IMR-90 (cell line): ENCODE results near the gene FMN2. TPM values are rescaled to one million over a fixed set of nuclear protein-coding genes. Genes with fewer than 3 reads are reported as not detected.

Experiments used
- ATAC-seq: fragments of 200-7000 bp; cut with Tn5 transposase; 2 replicates; pipeline ENCODE4 v1.9.1; 2020; ENCODE audit warnings: low read depth, mild to moderate bottlenecking, moderate library complexity
- BruUV-seq: library from RNA; stranded (reverse); fragments of 400-500 nt; replicated peaks from 2 replicates; lab custom pipeline; 2021; lab: Mats Ljungman, UMichigan
- CTCF ChIA-PET: fragments of 300-600 bp; formaldehyde crosslinking; extraction: SDS; loops from one replicate; lab custom pipeline; 2021; ENCODE audit warnings: antibody characterized with exemption; lab: Yijun Ruan, JAX
- POLR2A ChIA-PET: fragments of 300-600 bp; sonication (Branson Sonifier 250); formaldehyde crosslinking; loops from one replicate; lab custom pipeline; 2022; ENCODE audit warnings: antibody characterized with exemption; ENCODE audit not compliant: unreplicated experiment; lab: Charles Lee
- DNase-seq: peaks from one replicate; pipeline ENCODE4 v3.0.0; 2013
- H2AFZ ChIP-seq: replicated peaks from 2 replicates; pipeline ENCODE3; 2013; ENCODE audit warnings: low read length, mild to moderate bottlenecking; ENCODE audit not compliant: poor library complexity
- H2AK5ac ChIP-seq: 2 replicates; pipeline ENCODE4 v1.6.1; 2013; ENCODE audit warnings: low read depth, low read length, inconsistent platforms
- H2AK9ac ChIP-seq: replicated peaks from 2 replicates; pipeline ENCODE3; 2013; ENCODE audit warnings: mild to moderate bottlenecking, low read depth, low read length, moderate library complexity; ENCODE audit not compliant: poor library complexity
- H2BK120ac ChIP-seq: 2 replicates; pipeline ENCODE4 v1.6.1; 2013; ENCODE audit warnings: low read depth, low read length, inconsistent platforms
- H2BK15ac ChIP-seq: 3 replicates; pipeline ENCODE4 v1.6.1; 2013; ENCODE audit warnings: low read depth, low read length, inconsistent platforms
- H2BK20ac ChIP-seq: 2 replicates; pipeline ENCODE4 v1.6.1; 2013; ENCODE audit warnings: low read depth, mild to moderate bottlenecking, inconsistent platforms, low read length, moderate library complexity
- H2BK5ac ChIP-seq: 2 replicates; pipeline ENCODE4 v1.6.1; 2013; ENCODE audit warnings: mild to moderate bottlenecking, low read depth, low read length, inconsistent platforms; ENCODE audit not compliant: poor library complexity, severe bottlenecking
- H3K14ac ChIP-seq: replicated peaks from 2 replicates; pipeline ENCODE4 v1.6.1; 2013; ENCODE audit warnings: low read depth, low read length, inconsistent platforms
- H3K18ac ChIP-seq: 2 replicates; pipeline ENCODE4 v1.6.1; 2013; ENCODE audit warnings: low read depth, low read length, control low read depth
- H3K23ac ChIP-seq: 2 replicates; pipeline ENCODE4 v1.6.1; 2013; ENCODE audit warnings: low read depth, low read length, inconsistent platforms
- H3K27ac ChIP-seq: 2 replicates; pipeline ENCODE4 v1.5.1; 2013; ENCODE audit warnings: mild to moderate bottlenecking, control low read depth, low read length; ENCODE audit not compliant: insufficient read depth
- H3K27me3 ChIP-seq: 2 replicates; pipeline ENCODE4 v1.6.1; 2013; ENCODE audit warnings: low read length; ENCODE audit not compliant: control insufficient read depth, insufficient read depth
- H3K36me3 ChIP-seq: 2 replicates; pipeline ENCODE4 v1.6.1; 2013; ENCODE audit warnings: low read length, mixed read lengths; ENCODE audit not compliant: control insufficient read depth, insufficient read depth
- H3K4ac ChIP-seq: 2 replicates; pipeline ENCODE4 v1.6.1; 2013; ENCODE audit warnings: low read depth, low read length, inconsistent platforms
- H3K4me1 ChIP-seq: 2 replicates; pipeline ENCODE4 v1.6.1; 2013; ENCODE audit warnings: low read length, mixed read lengths; ENCODE audit not compliant: control insufficient read depth, insufficient read depth
- H3K4me2 ChIP-seq: 2 replicates; pipeline ENCODE4 v1.6.1; 2013; ENCODE audit warnings: low read depth, mild to moderate bottlenecking, control low read depth, low read length, moderate library complexity
- H3K4me3 ChIP-seq: 2 replicates; pipeline ENCODE4 v1.5.1; 2013; ENCODE audit warnings: low read depth, mild to moderate bottlenecking, control low read depth, low read length, moderate library complexity; ENCODE audit not compliant: insufficient read depth
- H3K56ac ChIP-seq: 2 replicates; pipeline ENCODE4 v1.6.1; 2013; ENCODE audit warnings: low read length, inconsistent platforms; ENCODE audit not compliant: insufficient read depth; ENCODE audit errors: extremely low read depth
- H3K79me1 ChIP-seq, 2 experiments: 2 replicates each; pipeline ENCODE4 v1.6.1; 2013; ENCODE audit warnings: low read length in 2 of 2, inconsistent platforms in 1 of 2, low read depth in 1 of 2
- H3K9ac ChIP-seq: 2 replicates; pipeline ENCODE4 v1.6.1; 2013; ENCODE audit warnings: low read depth, low read length, control low read depth
- H3K9me1 ChIP-seq: 2 replicates; pipeline ENCODE4 v1.6.1; 2013; ENCODE audit warnings: low read length, inconsistent platforms; ENCODE audit not compliant: insufficient read depth
- H3K9me3 ChIP-seq: 2 replicates; pipeline ENCODE4 v1.6.1; 2013; ENCODE audit warnings: low read length; ENCODE audit not compliant: control insufficient read depth, insufficient read depth
- H4K20me1 ChIP-seq: 2 replicates; pipeline ENCODE4 v1.6.1; 2013; ENCODE audit warnings: low read length, inconsistent platforms; ENCODE audit not compliant: insufficient read depth
- H4K5ac ChIP-seq: 2 replicates; pipeline ENCODE4 v1.6.1; 2013; ENCODE audit warnings: mild to moderate bottlenecking, low read depth, low read length, control low read depth
- H4K8ac ChIP-seq, 2 experiments: 2 replicates each; pipeline ENCODE4 v1.6.1; 2013; ENCODE audit warnings: low read depth in 2 of 2, low read length in 2 of 2, control low read depth in 1 of 2, inconsistent platforms in 1 of 2
- H4K91ac ChIP-seq: 2 replicates; pipeline ENCODE4 v1.6.1; 2013; ENCODE audit warnings: low read depth, low read length, inconsistent platforms; ENCODE audit not compliant: insufficient read depth
- CHD1 ChIP-seq: IDR thresholded peaks from 2 replicates; pipeline ENCODE4 v1.6.1; 2012; ENCODE audit warnings: low read depth, low read length, improper control_type of control experiment
- ELK1 ChIP-seq: fragments of 150-350 bp; IDR thresholded peaks from 2 replicates; pipeline ENCODE4 v1.6.1; 2016; ENCODE audit warnings: low read depth, mild to moderate bottlenecking, low read length, moderate library complexity, borderline replicate concordance
- FOS ChIP-seq: fragments of 150-350 bp; IDR thresholded peaks from 2 replicates; pipeline ENCODE4 v1.6.1; 2016; ENCODE audit warnings: low read depth, low read length
- MAZ ChIP-seq: IDR thresholded peaks from 2 replicates; pipeline ENCODE4 v1.6.1; 2012; ENCODE audit warnings: low read depth, mild to moderate bottlenecking, low read length, improper control_type of control experiment, moderate library complexity, borderline replicate concordance
- SMC3 ChIP-seq: fragments of 150-350 bp; IDR thresholded peaks from 2 replicates; pipeline ENCODE4 v1.6.1; 2016; ENCODE audit warnings: low read depth, mild to moderate bottlenecking, antibody characterized with exemption, low read length, moderate library complexity
- WGBS, 2 experiments: methylation state at CpG; one replicate each; pipeline versions ENCODE4 v1.1.5 to v1.1.7; 2013; ENCODE audit warnings: missing lambda C conversion rate in 2 of 2; ENCODE audit not compliant: insufficient read length in 1 of 2; ENCODE audit errors: extremely low coverage in 2 of 2; 5-methylcytosine and 5-hydroxymethylcytosine counted together
- dilution Hi-C: fragments of 300-500 bp; cut with HindIII; formaldehyde crosslinking; loops from one replicate; pipeline ENCODE4 v1.14.3; 2018; ENCODE audit warnings: low sequenced_read_pairs; ENCODE audit not compliant: unreplicated experiment
- in situ Hi-C: fragments of 300-500 bp; cut with MboI; formaldehyde crosslinking; loops from 3 replicates; pipeline ENCODE4 v1.14.3; 2019; ENCODE audit warnings: low sequenced_read_pairs, inconsistent platforms, mixed read lengths
- intact Hi-C: fragments of 100-400 bp; cut with micrococcal nuclease; formaldehyde crosslinking; loops from 2 replicates; pipeline ENCODE4 v1.10.0; 2022
- polyA plus RNA-seq, 3 experiments: library from polyadenylated mRNA; depleted of rRNA; stranded (reverse); fragments of >200 nt; gene quantifications; 2 replicates each; pipeline ENCODE4 v1.2.3, GENCODE V29; 2012; ENCODE audit warnings: low replicate concordance in 1 of 3
- total RNA-seq: library from RNA; depleted of rRNA; stranded (reverse); fragments of >200 nt; gene quantifications from 2 replicates; pipeline ENCODE4 v1.2.3, GENCODE V29; 2012

FMN2 gene
- total and polyA plus RNA-seq, 2 of the 4 experiments (the other 2 are of a cell fraction): 29.0 to 35.8 TPM

DNA sequence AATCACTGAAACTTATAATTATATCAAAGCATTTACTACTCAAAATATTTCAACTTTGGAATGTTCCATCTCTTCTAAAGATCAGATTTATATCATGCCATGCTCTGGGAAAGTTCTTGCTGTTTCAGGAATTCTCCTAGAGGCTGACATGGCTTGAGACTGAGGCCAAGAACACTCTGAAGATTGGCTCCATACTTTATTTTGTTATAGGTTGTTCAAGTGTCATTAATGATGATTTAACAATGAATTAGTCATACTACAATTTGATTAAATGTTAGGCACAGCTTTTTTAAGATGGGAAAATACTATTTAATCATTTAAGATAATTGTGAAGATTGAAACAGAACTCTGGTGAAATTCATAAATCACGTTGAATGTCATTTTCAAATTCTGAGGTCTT, 264.9 kb downstream of the FMN2 start:
- no peak overlapping the region for H2BK15ac ChIP-seq
- peaks cover 4% of the 10 kb centered on the region for H3K9me1 ChIP-seq
- no peaks in the 10 kb centered on the region for H4K20me1 ChIP-seq
- peak overlapping the region in 1 of 2 experiments; percentile 68; a peak in 1 of 4 replicates for H4K8ac ChIP-seq
- peak overlapping the region; percentile 83; the same call in 1 of the 2 replicates for H2BK120ac ChIP-seq
- H4K91ac ChIP-seq: peak overlapping the region; percentile 26; the same call in 1 of the 2 replicates
- dilution Hi-C loops: no loop called here
- BruUV-seq: no TSS peak
- H3K79me1 ChIP-seq: peaks cover 10 to 31% of the 10 kb centered on the region in 2 experiments; a peak in 3 of 4 replicates
- no peak overlapping the region for H3K4me2 ChIP-seq
- H2AK9ac ChIP-seq: no peak overlapping the region
- no peak for TF ChIP-seq CHD1
- no peak for TF ChIP-seq ELK1
- TF ChIP-seq FOS: no peak
- no peak for TF ChIP-seq SMC3
- TF ChIP-seq MAZ: no peak
- H3K4me1 ChIP-seq: peaks cover 5% of the 10 kb centered on the region
- no peak overlapping the region for H3K56ac ChIP-seq
- intact Hi-C loops: no loop called here
- no peak overlapping the region for H3K14ac ChIP-seq
- ATAC-seq: no peak
- H3K9me3 ChIP-seq: no peaks in the 10 kb centered on the region
- no peak overlapping the region; the same call in 1 of the 2 replicates for H3K27ac ChIP-seq
- WGBS, 2 experiments: no CpG with 5 or more reads among the region's 1 CpG
- no peak overlapping the region for H3K9ac ChIP-seq
- in situ Hi-C loops: no loop called here
- H3K27me3 ChIP-seq: no peaks in the 10 kb centered on the region
- 0 out of 2 replicates have a peak overlapping the region, but pooled peaks have one; percentile 11 for H3K4ac ChIP-seq
- H3K18ac ChIP-seq: peak overlapping the region; percentile 66; the same call in 1 of the 2 replicates
- peak overlapping the region; percentile 82; the same call in 1 of the 2 replicates for H3K23ac ChIP-seq
- no peak overlapping the region for H2AK5ac ChIP-seq
- ChIA-PET POLR2A (no interaction called here), CTCF (no interaction called here)
- no peak overlapping the region for H2AFZ ChIP-seq
- DNase-seq: no peak
- no peak overlapping the region; the same call in 1 of the 2 replicates for H4K5ac ChIP-seq
- H3K4me3 ChIP-seq: no peak overlapping the region
- peaks cover 3% of the 10 kb centered on the region; the same call in 1 of the 2 replicates for H3K36me3 ChIP-seq
- H2BK20ac ChIP-seq: peak overlapping the region; percentile 90
- peak overlapping the region; percentile 53 for H2BK5ac ChIP-seq
